GM19193 (cell line): ENCODE data around the gene HGD.

ENCODE experiments used
- POLR2A ChIP-seq: IDR thresholded peaks from 4 replicates; pipeline ENCODE4 v1.6.1; 2011; ENCODE audit not compliant: insufficient read depth, insufficient read length; ENCODE audit errors: extremely low read depth

The HGD gene

DNA sequence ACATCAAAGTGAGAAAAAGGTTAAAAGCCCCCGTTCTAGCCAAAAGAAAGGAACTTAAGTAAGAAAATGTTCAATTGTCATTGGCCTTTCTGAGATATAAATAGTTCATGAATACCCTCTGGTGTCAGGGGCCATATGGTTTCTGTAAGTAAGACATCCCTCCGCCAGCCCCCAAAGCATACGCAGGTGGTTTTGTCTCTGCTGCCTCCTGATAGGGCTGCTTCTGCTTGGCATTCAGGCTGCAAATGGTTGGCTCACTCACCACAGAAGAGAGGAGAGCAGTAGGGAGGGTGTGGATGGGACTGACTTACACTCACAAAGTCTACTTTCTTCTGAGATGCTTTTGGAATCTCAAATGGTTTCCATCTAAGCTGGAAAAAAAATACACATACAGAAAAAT lies 29.8 kb downstream of the HGD start:
- no peak for TF ChIP-seq POLR2A

DNA sequence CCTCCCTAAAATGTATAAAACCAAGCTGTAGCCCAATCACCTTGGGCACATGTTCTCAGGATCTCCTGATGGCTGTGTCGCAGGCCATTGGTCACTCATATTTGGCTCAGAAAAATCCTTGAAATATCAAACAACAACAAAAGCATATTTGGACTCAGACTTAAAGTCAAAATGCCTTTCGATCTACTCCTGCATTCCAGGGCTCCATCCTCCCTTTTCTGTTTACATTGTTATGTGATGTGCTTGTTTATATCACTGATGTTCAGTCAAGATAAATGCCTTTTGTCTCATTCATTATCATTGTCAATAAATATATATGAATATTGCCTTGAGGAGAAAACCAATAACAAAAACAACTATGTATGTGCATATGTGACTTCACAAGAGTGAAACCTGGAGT lies 31.7 kb downstream of the HGD start:
- no peak for TF ChIP-seq POLR2A

DNA sequence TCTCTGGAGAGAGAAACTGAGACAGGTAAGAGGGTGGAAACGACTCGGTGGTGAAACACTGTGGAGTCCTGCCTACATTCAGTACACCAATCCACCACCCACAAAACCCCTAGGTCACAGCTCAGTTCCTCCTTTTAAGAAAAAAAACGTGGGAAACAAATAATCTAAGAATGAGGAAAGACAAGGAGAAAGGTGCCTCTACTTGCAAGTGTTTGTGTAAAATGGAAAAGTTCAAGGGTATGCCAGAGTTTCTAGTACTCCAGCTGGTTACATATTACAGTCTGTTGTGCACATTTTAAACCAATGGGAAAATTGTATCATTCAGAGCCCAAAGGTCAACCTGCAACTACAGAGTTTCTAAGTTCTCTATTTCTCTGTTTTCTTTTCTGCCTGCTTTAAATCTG lies 32.2 kb downstream of the HGD start:
- no peak for TF ChIP-seq POLR2A

DNA sequence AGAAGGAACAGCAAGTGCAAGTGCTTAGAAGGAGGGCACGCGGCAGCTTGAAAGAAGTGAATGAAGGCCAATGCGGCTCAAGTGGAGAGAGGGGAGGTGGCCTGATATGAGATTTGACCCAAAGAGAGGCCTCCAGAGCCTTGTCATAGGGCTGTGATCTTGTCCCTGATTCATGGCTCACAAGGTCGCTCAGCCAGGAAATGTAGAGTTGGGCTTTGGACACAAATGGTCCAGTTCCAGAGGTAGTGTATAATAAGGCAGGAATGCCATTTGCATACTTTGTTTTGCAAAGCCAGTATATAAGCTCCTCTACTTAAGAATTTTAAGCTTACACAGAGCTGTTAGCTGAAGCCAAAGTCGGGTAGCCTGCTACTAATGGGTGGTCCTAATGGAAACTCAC lies 33.7 kb downstream of the HGD start:
- no peak for TF ChIP-seq POLR2A

GRCh38 chr3:120646771-120647432 lies 35.1 kb downstream of the HGD start:
- TF ChIP-seq POLR2A = no peak

GRCh38 chr3:120645083-120645845 lies 36.8 kb downstream of the HGD start:
- TF ChIP-seq POLR2A = no peak

GRCh38 chr3:120642368-120642948 lies 39.6 kb downstream of the HGD start:
- no peak for TF ChIP-seq POLR2A

- TF ChIP-seq POLR2A = no peak
Measured at GRCh38 chr3:120641696-120642246, 40.3 kb downstream of the HGD start.

- TF ChIP-seq POLR2A = no peak
Measured at GRCh38 chr3:120640231-120640630, 41.8 kb downstream of the HGD start.

DNA sequence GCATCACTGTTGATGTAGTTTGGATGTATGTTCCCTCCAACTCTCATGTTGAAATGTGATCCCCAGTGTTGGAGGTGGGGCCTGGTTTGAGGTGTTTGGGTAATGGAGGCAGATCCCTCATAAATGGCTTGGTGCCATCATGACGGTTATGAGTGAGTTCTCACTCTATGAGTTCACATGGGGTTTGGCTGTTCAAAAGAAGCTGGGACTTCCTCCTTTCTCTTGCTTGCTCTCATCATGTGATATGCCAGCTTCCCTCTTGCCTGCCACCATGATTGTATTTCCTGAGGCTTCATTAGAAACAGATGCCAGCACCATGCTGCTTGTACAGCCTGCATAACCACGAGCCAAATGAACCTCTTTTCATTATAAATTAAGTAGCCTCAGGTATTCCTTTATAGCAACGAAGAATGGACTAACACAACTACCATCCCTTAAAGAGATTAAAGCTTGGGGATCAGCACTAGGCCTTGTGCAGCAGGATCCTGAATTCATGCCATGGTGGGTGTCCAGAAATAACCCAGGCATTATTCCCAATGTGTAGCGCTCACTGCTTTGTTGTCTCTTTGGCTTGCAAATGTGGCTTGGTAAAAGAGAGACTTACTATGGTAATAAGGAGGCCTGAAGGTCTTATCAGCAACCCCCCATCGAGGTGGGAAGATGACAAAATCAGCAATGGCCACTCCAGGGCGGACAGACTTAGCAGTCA lies 44.0 kb downstream of the HGD start:
- no peak for TF ChIP-seq POLR2A

- TF ChIP-seq POLR2A = no peak
Measured at GRCh38 chr3:120636795-120637401, 45.1 kb downstream of the HGD start.

GRCh38 chr3:120634539-120634938 lies 47.5 kb downstream of the HGD start:
- no peak for TF ChIP-seq POLR2A

DNA sequence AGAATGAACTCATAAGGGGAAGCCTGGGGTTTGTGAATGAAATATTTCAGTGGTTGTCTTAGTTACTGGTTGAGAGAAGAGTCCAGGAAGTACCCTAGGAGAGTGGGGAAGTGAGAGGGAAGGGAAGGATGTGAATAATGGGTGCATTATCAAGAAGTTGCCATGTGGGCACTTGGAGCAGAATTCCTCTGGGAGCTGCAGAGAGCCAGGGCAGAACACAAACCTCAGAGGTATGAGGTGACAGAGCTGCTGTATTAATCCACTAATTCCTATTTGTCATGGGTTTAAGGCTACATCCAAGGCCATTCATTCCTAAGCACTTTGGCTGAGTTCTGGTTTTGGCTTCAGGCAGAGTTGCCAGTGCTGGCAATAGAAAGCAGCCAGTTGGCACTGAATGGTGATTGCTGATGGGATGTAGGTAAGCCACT lies 56.9 kb downstream of the HGD start:
- TF ChIP-seq POLR2A = no peak

GRCh38 chr3:120623727-120624093 lies 58.3 kb downstream of the HGD start:
- TF ChIP-seq POLR2A = no peak
